ENCODE results near the gene VWCE. TPM values are rescaled to one million over a fixed set of nuclear protein-coding genes. Genes with fewer than 3 reads are reported as not detected.
"Not testable (repeated sequence)": the region's sequence is repeated elsewhere in the genome, so short reads cannot be mapped to it uniquely, and the experiment has no call there.

The VWCE gene
- total RNA-seq, 1 donor from 2014 or later = 2.7 TPM

DNA sequence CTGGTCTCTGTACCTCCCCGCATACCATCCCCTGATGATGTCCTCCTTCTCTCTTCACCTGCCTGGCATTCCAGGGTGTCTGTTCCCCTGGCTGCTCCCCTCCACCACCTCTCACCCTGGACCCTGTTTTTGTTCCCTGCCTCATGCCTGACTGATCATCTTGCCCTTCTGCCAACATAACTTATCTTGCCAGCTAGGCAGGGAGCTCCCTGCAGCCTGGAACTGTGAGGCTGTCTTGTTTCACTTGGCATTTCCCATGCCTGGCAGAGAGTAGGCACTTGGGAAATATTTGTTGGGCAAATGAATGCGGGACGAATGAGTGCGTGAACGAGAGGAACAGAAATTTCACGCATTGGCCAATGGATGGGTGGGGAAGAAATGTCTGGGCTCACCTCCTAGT is 84.5 kb downstream of the VWCE start:
- not testable (repeated sequence) for DNase-seq

Other genes with a start within 250 kb of the VWCE start
- not detected for gene CD5, start 192.8 kb downstream of the VWCE start, total RNA-seq
- gene VPS37C, start 133.9 kb downstream of the VWCE start, total RNA-seq = 4.5 TPM
- 0.31 TPM for gene PGA3, start 91.8 kb downstream of the VWCE start, total RNA-seq
- gene PGA4, start 73.0 kb downstream of the VWCE start, total RNA-seq = 0.31 TPM
- gene PGA5, start 54.1 kb downstream of the VWCE start, total RNA-seq = not detected
- gene DDB1, start 37.8 kb upstream of the VWCE start, total RNA-seq = 210 TPM
- gene TKFC, start 37.9 kb upstream of the VWCE start, total RNA-seq = 10.6 TPM
- gene CYB561A3, start 66.6 kb upstream of the VWCE start, total RNA-seq = 8.9 TPM
- gene TMEM138, start 67.1 kb upstream of the VWCE start, total RNA-seq = 24.2 TPM
- 10.1 TPM for gene TMEM216, start 97.3 kb upstream of the VWCE start, total RNA-seq
- 25.1 TPM for gene CPSF7, start 134.7 kb upstream of the VWCE start, total RNA-seq
- gene SDHAF2, start 134.8 kb upstream of the VWCE start, total RNA-seq = 27.6 TPM
- 3.1 TPM for gene LRRC10B, start 213.4 kb upstream of the VWCE start, total RNA-seq